HepG2 (cell line): ENCODE results near the gene CFAP45. TPM values are rescaled to one million over a fixed set of nuclear protein-coding genes. Genes with fewer than 3 reads are reported as not detected.

Source experiments
- ATAC-seq: fragments of 200-7000 bp; cut with Tn5 transposase; 3 replicates; pipeline ENCODE4 v1.9.1; 2020; ENCODE audit warnings: mild to moderate bottlenecking, moderate library complexity
- BruUV-seq: library from RNA; stranded (reverse); fragments of 400-500 nt; replicated peaks from 2 replicates; lab custom pipeline; 2021; lab: Mats Ljungman, UMichigan
- CTCF ChIA-PET: fragments of 300-600 bp; formaldehyde crosslinking; extraction: SDS; loops from one replicate; lab custom pipeline; 2021; ENCODE audit warnings: low total read pairs, inconsistent platforms, low intra/inter-chr PET ratio; lab: Yijun Ruan, JAX
- POLR2A ChIA-PET: fragments of 350-600 bp; sonication (Branson Sonifier 250); formaldehyde crosslinking; loops from one replicate; lab custom pipeline; 2020; ENCODE audit warnings: antibody characterized with exemption, inconsistent platforms; lab: Yijun Ruan, JAX
- DNase-seq: peaks from one replicate; pipeline ENCODE4 v3.0.0-alpha.2; 2015; ENCODE audit warnings: low spot score
- FAIRE-seq: peaks from 3 replicates; lab custom pipeline; 2011; peaks lifted over from hg19 to GRCh38; lab: Jason Lieb, UNC
- H2AFZ ChIP-seq: one replicate; pipeline ENCODE4 v1.6.1; 2011; ENCODE audit warnings: low read length, inconsistent platforms
- H3K27ac ChIP-seq: fragments of 300-600 bp; 3 replicates; pipeline ENCODE4 v1.8.0; 2011; ENCODE audit warnings: mixed run types, mild to moderate bottlenecking, mixed read lengths, low read length, inconsistent platforms; ENCODE audit not compliant: insufficient read depth; ENCODE audit errors: extremely low read length
- H3K27me3 ChIP-seq, 2 experiments: fragments of 200-600 bp in 1 of 2; 2 replicates in 1 of 2; 3 replicates in 1 of 2; pipeline versions ENCODE4 v1.6.0 to v1.8.0; 2011; ENCODE audit warnings: low read length in 2 of 2, mild to moderate bottlenecking in 2 of 2, moderate library complexity in 2 of 2, inconsistent platforms in 1 of 2; ENCODE audit not compliant: insufficient read depth in 2 of 2, control insufficient read depth in 1 of 2
- H3K36me3 ChIP-seq, 2 experiments: fragments of 200-600 bp in 1 of 2; replicated peaks in 1 of 2; 2 replicates in 1 of 2; 3 replicates in 1 of 2; pipeline versions ENCODE4 v1.5.1 to v1.8.0; 2011; ENCODE audit warnings: low read length in 2 of 2, inconsistent platforms in 1 of 2; ENCODE audit not compliant: insufficient read depth in 2 of 2, control insufficient read depth in 1 of 2
- H3K4me1 ChIP-seq: 2 replicates; pipeline ENCODE4 v1.5.1; 2012; ENCODE audit warnings: low read length, inconsistent platforms; ENCODE audit not compliant: insufficient read depth
- H3K4me2 ChIP-seq: 2 replicates; pipeline ENCODE4 v1.6.0; 2011; ENCODE audit warnings: low read depth, low read length, inconsistent platforms
- H3K4me3 ChIP-seq, 3 experiments: fragments of 200-600 bp in 1 of 3; sonication (generic), shearing (Covaris generic) in 1 of 3; replicated peaks in 1 of 3; 2 replicates each; pipeline ENCODE4 v1.5.1; 2011 to 2016; ENCODE audit warnings: low read length in 3 of 3, inconsistent platforms in 2 of 3, low read depth in 2 of 3, mild to moderate bottlenecking in 2 of 3, control low read depth in 1 of 3, mixed read lengths in 1 of 3; ENCODE audit not compliant: insufficient read depth in 1 of 3
- H3K79me2 ChIP-seq: one replicate; pipeline ENCODE4 v1.6.1; 2011; ENCODE audit warnings: low read length, inconsistent platforms; ENCODE audit not compliant: insufficient read depth
- H3K9ac ChIP-seq: 2 replicates; pipeline ENCODE4 v1.6.0; 2011; ENCODE audit warnings: mild to moderate bottlenecking, low read depth, low read length, inconsistent platforms; ENCODE audit not compliant: insufficient read depth
- H3K9me3 ChIP-seq: 2 replicates; pipeline ENCODE4 v1.5.1; 2012; ENCODE audit warnings: mild to moderate bottlenecking, low read length
- H4K20me1 ChIP-seq: 2 replicates; pipeline ENCODE4 v1.6.0; 2011; ENCODE audit warnings: inconsistent platforms, mild to moderate bottlenecking, low read length, moderate library complexity; ENCODE audit not compliant: insufficient read depth
- KDM6A ChIP-seq: IDR thresholded peaks from 2 replicates; pipeline ENCODE4 v1.6.1; 2016; ENCODE audit warnings: low read depth
- PHF8 ChIP-seq: sonication (generic); formaldehyde crosslinking; IDR thresholded peaks from 2 replicates; pipeline ENCODE4 v1.5.0; 2020; ENCODE audit warnings: missing genetic modification reagents
- SALL1 ChIP-seq: sonication (generic); formaldehyde crosslinking; IDR thresholded peaks from 2 replicates; pipeline ENCODE4 v1.8.0; 2022; ENCODE audit warnings: mild to moderate bottlenecking, missing genetic modification reagents
- SUZ12 ChIP-seq: fragments of 150-350 bp; IDR thresholded peaks from 2 replicates; pipeline ENCODE4 v1.6.1; 2014; ENCODE audit warnings: low read depth, low read length
- ZNF329 ChIP-seq: sonication (generic); formaldehyde crosslinking; IDR thresholded peaks from 2 replicates; pipeline ENCODE4 v1.9.0; 2021; ENCODE audit warnings: low read depth, mild to moderate bottlenecking, missing genetic modification reagents
- WGBS: methylation state at CpG from one replicate; pipeline ENCODE4 v1.1.6; 2017; ENCODE audit warnings: low lambda C conversion rate; 5-methylcytosine and 5-hydroxymethylcytosine counted together
- in situ Hi-C: cut with HindIII; loops from 2 replicates; pipeline ENCODE4 v1.10.0; 2017; ENCODE audit warnings: low pct_unique_long_range_greater_than_20kb; ENCODE audit not compliant: extremely low pct_ligation_motif_present
- intact Hi-C: fragments of 100-400 bp; cut with micrococcal nuclease; formaldehyde crosslinking; loops from one replicate; pipeline ENCODE4 v1.10.0; 2022; ENCODE audit not compliant: unreplicated experiment
- polyA plus RNA-seq, 8 experiments: library from polyadenylated mRNA; depleted of rRNA in 3 of 8; stranded (reverse) in 7 of 8; unstranded in 1 of 8; fragments of >200 nt; fragmentation: Illumina TruSeq in 4 of 8; extraction: Trizol in 4 of 8; gene quantifications; 2 replicates each; pipeline versions ENCODE4 v1.2.1 to v1.2.3, GENCODE V29; 2011 to 2016; ENCODE audit warnings: low read depth in 4 of 8, missing spikeins in 1 of 8, mixed read lengths in 1 of 8; ENCODE audit not compliant: insufficient read depth in 1 of 8
- total RNA-seq, 5 experiments: library from RNA; depleted of rRNA; stranded (reverse); fragments of >200 nt; fragmentation: Illumina TruSeq; extraction: Trizol; gene quantifications; 2 replicates each; pipeline ENCODE4 v1.2.3, GENCODE V29; 2016; ENCODE audit warnings: low read depth in 1 of 5
- TF ChIP-seq, protein P1 (sequence below): sonication (generic); formaldehyde crosslinking; IDR thresholded peaks from 2 replicates; pipeline ENCODE4 v1.9.0; 2022; ENCODE audit warnings: missing genetic modification reagents, mild to moderate bottlenecking, borderline replicate concordance
- TF ChIP-seq, protein P2 (sequence below): sonication (generic); formaldehyde crosslinking; IDR thresholded peaks from 2 replicates; pipeline ENCODE4 v1.8.1; 2022; ENCODE audit warnings: mild to moderate bottlenecking, missing genetic modification reagents
- TF ChIP-seq, protein P3 (sequence below), 2 experiments: fragments of 450-650 bp in 1 of 2; sonication (generic) in 1 of 2; formaldehyde crosslinking; IDR thresholded peaks; 2 replicates each; pipeline versions ENCODE4 v1.5.0 to v1.8.0; 2020 to 2022; ENCODE audit warnings: mild to moderate bottlenecking in 1 of 2, missing genetic modification reagents in 1 of 2
- TF ChIP-seq, protein P4 (sequence below): sonication (generic); formaldehyde crosslinking; IDR thresholded peaks from 2 replicates; pipeline ENCODE4 v1.5.0; 2020; ENCODE audit warnings: mild to moderate bottlenecking, missing genetic modification reagents, borderline replicate concordance

CFAP45 gene
- total and polyA plus RNA-seq, 2 of the 13 experiments (the other 11 are each of a cell fraction or from before 2014, with no cell fraction given) = not detected

DNA sequence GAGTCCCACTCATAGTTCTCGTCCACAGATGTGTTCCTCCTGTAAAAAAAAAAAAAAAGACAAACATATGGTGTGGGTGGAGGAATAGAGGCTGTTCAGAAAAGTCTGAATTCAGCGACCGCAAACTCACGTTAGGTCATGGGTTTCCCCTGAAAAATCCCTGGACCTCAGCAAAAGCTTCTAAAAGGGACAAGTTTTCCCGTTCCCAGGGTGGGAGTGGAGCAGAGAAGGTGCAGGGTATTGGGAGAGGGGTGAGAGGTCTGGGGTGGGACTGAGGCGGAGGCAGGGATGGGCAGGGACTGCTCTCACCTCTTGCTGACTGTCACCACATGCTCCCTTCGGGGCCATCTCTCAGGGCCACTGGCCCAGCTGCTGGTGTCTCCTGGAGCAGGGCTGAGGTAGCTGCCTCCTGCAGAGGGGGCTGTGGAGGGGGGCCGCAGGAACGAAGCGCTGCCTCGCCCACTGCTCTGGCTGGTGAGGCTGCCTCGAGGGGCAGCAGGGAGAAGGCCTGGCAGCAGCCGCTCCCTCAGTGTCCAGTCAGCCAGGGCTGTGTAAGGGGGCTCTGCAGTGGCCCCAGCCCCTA lies 28.0 kb upstream of the CFAP45 start (continued):
- TF ChIP-seq, protein P1, sequence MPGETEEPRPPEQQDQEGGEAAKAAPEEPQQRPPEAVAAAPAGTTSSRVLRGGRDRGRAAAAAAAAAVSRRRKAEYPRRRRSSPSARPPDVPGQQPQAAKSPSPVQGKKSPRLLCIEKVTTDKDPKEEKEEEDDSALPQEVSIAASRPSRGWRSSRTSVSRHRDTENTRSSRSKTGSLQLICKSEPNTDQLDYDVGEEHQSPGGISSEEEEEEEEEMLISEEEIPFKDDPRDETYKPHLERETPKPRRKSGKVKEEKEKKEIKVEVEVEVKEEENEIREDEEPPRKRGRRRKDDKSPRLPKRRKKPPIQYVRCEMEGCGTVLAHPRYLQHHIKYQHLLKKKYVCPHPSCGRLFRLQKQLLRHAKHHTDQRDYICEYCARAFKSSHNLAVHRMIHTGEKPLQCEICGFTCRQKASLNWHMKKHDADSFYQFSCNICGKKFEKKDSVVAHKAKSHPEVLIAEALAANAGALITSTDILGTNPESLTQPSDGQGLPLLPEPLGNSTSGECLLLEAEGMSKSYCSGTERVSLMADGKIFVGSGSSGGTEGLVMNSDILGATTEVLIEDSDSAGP (CRISPR knock-in tag) = no peak

DNA sequence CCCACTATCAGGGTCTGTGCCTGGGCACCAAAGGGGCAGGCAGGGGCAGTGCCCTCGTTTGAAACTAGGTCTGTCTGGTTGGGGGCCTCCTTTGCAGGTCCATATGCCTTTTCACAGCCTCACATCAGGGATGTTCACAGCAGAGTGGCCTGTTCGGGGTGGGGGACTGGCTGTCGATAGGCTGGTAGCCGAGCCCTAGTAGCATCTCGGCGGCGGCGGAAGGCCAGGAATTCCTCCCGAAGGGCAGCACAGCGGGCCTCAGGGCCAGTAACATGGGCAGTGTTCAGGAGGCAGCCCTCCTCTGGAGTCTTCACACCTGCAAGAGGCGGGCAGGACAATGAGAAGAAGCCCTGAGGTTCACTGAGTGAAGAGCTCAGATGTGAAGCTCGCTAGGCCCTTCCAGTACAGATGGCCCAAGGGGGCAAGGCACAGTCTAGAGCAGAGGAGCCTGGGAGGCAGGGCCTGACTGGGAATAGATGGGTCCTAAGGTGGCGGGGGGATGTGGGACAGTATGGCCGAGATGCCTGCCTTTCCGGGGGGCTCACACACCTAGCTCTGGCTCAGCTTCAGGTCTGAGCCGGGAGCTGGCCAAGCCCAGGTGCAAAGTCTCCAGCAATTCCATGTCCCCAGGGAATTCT lies 27.4 kb upstream of the CFAP45 start:
- ChIA-PET CTCF (no interaction called here), POLR2A (no interaction called here)
- 42% methylated on average over 15 of the region's 16 CpGs for WGBS
- Histone ChIP-seq H3K9ac (no peak overlapping the region), H3K27ac (no peak overlapping the region), H3K4me1 (peaks cover 38% of the 10 kb centered on the region), H3K4me3 (no peak overlapping the region), H3K9me3 (no peaks in the 10 kb centered on the region), H2AFZ (no peak overlapping the region), H3K36me3 (no peaks in the 10 kb centered on the region), H4K20me1 (no peaks in the 10 kb centered on the region), H3K4me2 (no peak overlapping the region), H3K79me2 (no peaks in the 10 kb centered on the region), H3K27me3 (peaks cover 5 to 38% of the 10 kb centered on the region in 2 experiments)
- ATAC-seq (no peak), FAIRE-seq (no peak), DNase-seq (no peak)
- in situ Hi-C loops = no loop called here
- intact Hi-C loops = no loop called here
- BruUV-seq = no TSS peak
- TF ChIP-seq SUZ12 (no peak), ZNF329 (no peak), KDM6A (CRISPR knock-in tag) (no peak), SALL1 (CRISPR knock-in tag) (no peak), PHF8 (CRISPR knock-in tag) (no peak)
- TF ChIP-seq, protein P2, sequence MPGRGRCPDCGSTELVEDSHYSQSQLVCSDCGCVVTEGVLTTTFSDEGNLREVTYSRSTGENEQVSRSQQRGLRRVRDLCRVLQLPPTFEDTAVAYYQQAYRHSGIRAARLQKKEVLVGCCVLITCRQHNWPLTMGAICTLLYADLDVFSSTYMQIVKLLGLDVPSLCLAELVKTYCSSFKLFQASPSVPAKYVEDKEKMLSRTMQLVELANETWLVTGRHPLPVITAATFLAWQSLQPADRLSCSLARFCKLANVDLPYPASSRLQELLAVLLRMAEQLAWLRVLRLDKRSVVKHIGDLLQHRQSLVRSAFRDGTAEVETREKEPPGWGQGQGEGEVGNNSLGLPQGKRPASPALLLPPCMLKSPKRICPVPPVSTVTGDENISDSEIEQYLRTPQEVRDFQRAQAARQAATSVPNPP (CRISPR knock-in tag) = no peak
- TF ChIP-seq, protein P3, sequence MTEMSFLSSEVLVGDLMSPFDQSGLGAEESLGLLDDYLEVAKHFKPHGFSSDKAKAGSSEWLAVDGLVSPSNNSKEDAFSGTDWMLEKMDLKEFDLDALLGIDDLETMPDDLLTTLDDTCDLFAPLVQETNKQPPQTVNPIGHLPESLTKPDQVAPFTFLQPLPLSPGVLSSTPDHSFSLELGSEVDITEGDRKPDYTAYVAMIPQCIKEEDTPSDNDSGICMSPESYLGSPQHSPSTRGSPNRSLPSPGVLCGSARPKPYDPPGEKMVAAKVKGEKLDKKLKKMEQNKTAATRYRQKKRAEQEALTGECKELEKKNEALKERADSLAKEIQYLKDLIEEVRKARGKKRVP (CRISPR knock-in tag; IDR thresholded peaks at IDR 0.05) = no peak
- TF ChIP-seq, protein P4, sequence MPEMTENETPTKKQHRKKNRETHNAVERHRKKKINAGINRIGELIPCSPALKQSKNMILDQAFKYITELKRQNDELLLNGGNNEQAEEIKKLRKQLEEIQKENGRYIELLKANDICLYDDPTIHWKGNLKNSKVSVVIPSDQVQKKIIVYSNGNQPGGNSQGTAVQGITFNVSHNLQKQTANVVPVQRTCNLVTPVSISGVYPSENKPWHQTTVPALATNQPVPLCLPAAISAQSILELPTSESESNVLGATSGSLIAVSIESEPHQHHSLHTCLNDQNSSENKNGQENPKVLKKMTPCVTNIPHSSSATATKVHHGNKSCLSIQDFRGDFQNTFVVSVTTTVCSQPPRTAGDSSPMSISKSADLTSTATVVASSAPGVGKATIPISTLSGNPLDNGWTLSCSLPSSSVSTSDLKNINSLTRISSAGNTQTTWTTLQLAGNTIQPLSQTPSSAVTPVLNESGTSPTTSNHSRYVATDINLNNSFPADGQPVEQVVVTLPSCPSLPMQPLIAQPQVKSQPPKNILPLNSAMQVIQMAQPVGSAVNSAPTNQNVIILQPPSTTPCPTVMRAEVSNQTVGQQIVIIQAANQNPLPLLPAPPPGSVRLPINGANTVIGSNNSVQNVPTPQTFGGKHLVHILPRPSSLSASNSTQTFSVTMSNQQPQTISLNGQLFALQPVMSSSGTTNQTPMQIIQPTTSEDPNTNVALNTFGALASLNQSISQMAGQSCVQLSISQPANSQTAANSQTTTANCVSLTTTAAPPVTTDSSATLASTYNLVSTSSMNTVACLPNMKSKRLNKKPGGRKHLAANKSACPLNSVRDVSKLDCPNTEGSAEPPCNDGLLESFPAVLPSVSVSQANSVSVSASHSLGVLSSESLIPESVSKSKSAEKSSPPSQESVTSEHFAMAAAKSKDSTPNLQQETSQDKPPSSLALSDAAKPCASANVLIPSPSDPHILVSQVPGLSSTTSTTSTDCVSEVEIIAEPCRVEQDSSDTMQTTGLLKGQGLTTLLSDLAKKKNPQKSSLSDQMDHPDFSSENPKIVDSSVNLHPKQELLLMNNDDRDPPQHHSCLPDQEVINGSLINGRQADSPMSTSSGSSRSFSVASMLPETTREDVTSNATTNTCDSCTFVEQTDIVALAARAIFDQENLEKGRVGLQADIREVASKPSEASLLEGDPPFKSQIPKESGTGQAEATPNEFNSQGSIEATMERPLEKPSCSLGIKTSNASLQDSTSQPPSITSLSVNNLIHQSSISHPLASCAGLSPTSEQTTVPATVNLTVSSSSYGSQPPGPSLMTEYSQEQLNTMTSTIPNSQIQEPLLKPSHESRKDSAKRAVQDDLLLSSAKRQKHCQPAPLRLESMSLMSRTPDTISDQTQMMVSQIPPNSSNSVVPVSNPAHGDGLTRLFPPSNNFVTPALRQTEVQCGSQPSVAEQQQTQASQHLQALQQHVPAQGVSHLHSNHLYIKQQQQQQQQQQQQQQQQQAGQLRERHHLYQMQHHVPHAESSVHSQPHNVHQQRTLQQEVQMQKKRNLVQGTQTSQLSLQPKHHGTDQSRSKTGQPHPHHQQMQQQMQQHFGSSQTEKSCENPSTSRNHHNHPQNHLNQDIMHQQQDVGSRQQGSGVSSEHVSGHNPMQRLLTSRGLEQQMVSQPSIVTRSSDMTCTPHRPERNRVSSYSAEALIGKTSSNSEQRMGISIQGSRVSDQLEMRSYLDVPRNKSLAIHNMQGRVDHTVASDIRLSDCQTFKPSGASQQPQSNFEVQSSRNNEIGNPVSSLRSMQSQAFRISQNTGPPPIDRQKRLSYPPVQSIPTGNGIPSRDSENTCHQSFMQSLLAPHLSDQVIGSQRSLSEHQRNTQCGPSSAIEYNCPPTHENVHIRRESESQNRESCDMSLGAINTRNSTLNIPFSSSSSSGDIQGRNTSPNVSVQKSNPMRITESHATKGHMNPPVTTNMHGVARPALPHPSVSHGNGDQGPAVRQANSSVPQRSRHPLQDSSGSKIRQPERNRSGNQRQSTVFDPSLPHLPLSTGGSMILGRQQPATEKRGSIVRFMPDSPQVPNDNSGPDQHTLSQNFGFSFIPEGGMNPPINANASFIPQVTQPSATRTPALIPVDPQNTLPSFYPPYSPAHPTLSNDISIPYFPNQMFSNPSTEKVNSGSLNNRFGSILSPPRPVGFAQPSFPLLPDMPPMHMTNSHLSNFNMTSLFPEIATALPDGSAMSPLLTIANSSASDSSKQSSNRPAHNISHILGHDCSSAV (CRISPR knock-in tag) = no peak
